SK-N-SH treated with all-trans-retinoic acid at 6 μM for 48 hours (cell line): Measurements from ENCODE around the gene TPM1.

Experiments
- CSRNP3 ChIP-seq: fragments of 250-450 bp; sonication (Bioruptor Pico); IDR thresholded peaks from 2 replicates; pipeline ENCODE4 v1.5.1; 2021; ENCODE audit warnings: mild to moderate bottlenecking, moderate library complexity
- ZFP30 ChIP-seq: fragments of 450-650 bp; formaldehyde crosslinking; IDR thresholded peaks from 2 replicates; pipeline ENCODE4 v1.5.0; 2022; ENCODE audit warnings: mild to moderate bottlenecking, moderate library complexity

DNA sequence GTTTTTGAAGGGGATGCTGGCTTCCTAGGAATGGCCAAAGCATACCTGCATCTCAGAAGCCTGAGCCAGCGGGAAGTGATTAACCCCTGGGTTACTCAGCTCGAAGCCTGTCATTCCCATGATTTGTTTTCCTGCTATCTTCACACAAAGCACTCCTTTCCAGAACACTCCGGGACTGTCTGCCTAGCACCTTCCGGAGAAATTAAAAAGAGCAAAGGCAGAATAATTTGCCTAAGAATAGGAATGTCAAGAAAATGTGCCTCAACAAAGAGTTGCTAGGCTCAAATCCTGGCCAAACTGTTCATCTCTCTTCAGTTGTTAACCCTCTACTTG lies 34.1 kb downstream of the TPM1 start:
- no peak for TF ChIP-seq ZFP30 (CRISPR knock-in tag)
- TF ChIP-seq CSRNP3 (CRISPR knock-in tag), result no peak
